Stimulated activated CD8-positive, alpha-beta memory T cell treated with anti-CD3 and anti-CD28 coated beads, Interleukin-4, amount 100 ng/mL, for 48 hours (primary cell): Measurements from ENCODE around the gene MINDY1.

Experiments used
- DNase-seq: peaks from one replicate; pipeline ENCODE4 v3.0.0-alpha.2; 2020

The MINDY1 gene

DNA sequence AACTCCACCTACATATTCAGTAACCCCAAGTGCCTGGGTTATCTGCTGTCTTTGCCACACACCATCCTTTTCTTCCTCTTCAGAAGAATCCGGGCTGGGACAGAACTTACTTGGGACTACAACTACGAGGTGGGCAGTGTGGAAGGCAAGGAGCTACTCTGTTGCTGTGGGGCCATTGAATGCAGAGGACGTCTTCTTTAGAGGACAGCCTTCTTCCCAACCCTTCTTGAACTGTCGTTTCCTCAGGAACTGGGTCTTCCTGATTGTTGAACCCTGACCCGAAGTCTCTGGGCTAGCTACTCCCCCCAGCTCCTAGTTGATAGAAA, 42.6 kb downstream of the MINDY1 start:
- no peak for DNase-seq

DNA sequence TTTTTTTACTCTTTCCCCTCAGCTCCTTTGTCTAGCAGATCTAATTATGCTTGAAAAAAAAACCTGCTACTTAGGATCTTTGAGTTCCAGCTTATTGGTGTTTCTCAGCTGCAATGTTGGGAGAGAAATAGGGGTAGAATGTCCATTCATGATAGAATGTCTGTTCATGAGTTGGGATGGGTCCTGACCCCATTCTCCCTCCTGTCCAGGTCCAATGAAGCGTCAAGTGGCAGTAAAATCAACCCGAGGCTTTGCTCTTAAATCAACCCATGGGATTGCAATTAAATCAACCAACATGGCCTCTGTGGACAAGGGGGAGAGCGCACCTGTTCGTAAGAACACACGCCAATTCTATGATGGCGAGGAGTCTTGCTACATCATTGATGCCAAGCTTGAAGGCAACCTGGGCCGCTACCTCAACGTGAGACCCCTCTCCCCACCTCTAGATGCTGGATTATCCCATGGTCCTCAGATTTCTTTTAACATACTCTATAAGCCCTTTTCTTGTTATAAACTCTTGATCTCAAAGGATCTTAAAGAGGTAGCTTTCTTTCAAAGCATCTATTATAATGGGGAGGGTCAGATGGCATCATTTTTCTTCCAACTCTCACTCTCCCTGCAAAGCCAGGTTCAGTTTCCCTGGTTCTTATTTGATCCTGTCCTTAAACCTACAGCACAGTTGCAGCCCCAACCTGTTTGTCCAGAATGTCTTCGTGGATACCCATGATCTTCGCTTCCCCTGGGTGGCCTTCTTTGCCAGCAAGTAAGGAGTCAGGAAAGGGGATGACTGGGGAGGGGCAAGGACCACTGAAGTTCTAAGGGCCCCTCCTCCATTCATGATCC, 43.2 kb downstream of the MINDY1 start:
- DNase-seq, result no peak

DNA sequence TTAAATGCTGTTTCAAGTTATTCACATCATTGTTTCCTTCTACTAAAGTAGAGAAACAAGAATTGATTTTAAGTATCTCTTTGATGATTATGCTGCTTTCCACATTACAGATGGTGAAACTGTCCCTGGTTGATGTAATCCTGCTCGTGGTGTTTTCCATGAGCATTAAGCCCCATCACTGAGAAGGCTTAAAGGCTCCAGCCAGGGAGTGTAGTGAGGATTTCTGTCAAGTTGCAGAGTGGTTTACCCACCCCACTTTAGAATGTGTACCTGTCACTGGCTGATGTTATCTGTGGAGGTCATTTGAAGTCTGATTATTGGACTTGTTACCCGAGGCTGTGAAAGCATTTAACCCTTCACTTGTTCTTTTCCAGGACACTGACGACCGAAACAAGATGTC, 44.9 kb downstream of the MINDY1 start:
- DNase-seq, result no peak

DNA sequence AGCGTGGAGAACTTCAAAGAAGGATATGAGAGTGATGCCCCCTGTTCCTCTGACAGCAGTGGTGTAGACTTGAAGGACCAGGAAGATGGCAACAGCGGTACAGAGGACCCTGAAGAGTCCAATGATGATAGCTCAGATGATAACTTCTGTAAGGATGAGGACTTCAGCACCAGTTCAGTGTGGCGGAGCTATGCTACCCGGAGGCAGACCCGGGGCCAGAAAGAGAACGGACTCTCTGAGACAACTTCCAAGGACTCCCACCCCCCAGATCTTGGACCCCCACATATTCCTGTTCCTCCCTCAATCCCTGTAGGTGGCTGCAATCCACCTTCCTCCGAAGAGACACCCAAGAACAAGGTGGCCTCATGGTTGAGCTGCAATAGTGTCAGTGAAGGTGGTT, 46.1 kb downstream of the MINDY1 start:
- no peak for DNase-seq

DNA sequence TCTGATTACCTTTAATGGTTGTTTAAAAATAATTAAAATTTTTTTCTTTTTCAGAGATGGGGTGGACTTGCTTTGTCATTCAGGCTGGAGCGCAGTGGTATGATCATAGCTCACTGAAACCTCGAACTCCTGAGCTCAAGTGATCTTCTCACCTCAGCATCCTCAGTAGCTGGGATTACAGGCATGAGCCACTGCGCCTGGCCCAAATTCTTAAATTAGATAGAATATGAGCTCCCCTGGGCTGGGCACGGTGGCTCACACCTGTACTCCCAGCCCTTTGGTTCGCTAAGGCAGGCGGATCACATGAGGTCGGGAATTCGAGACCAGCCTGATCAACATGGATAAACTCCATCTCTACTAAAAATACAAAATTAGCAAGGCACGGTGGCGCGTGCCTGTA, 49.0 kb downstream of the MINDY1 start:
- DNase-seq, result no peak

DNA sequence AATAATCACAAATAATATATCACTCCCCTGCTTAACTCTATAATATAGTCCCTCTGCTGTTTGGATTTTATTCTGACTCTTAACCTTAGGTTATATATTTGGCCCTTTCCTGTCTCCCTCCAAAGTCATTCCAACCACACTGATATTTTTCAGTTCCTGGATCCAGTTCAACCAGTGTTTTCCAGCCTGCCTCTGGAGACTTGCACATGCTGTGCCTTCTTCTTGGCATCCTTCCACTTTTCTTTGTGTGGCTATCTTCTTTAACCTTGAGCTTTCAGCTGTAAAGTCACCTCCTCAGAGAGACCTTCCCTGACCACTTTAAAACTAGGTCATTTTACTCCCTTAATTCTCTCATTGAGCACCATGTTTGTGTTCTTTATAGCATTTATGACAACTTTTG, 51.4 kb downstream of the MINDY1 start:
- no peak for DNase-seq

DNA sequence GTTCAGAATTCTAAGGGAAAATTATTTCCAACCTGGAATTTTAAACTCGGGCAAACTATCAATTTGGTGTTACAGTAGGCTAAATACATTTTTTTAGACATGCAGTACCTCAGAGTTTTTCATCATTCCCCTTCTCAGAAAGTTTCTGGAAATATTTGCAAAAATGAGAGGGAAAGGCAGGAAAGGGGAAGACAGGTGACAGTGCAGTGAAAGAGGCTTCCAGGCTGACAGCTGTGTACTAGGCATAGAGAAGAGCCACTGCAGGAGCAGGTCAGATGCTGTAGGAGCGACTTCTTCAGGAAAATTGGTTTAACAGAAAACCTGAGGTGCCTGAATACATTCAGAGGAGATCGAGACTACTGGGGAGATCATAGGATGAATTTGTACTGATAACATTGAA, 52.0 kb downstream of the MINDY1 start:
- no peak for DNase-seq
